WTC11 (cell line): ENCODE results near the gene OR2T1. TPM values are rescaled to one million over a fixed set of nuclear protein-coding genes. Genes with fewer than 3 reads are reported as not detected.

Experiments used
- ATAC-seq: fragments of 200-7000 bp; cut with Tn5 transposase; 2 replicates; pipeline ENCODE4 v1.10.0; 2021; ENCODE audit warnings: mild to moderate bottlenecking, moderate library complexity
- CTCF ChIA-PET: fragments of 300-600 bp; sonication (Branson Sonifier 250); formaldehyde crosslinking; loops from one replicate; lab custom pipeline; 2021; ENCODE audit warnings: antibody characterized with exemption; lab: Charles Lee
- POLR2A ChIA-PET: fragments of 350-600 bp; sonication (Branson Sonifier 250); formaldehyde crosslinking; loops from one replicate; lab custom pipeline; 2021; ENCODE audit warnings: antibody characterized with exemption; lab: Charles Lee
- DNase-seq: peaks from one replicate; pipeline ENCODE4 v3.0.0; 2021; ENCODE audit warnings: low spot score
- H3K27ac Mint-ChIP-seq: 2 replicates; pipeline ENCODE4 v1.8.0; 2021; ENCODE audit warnings: mixed read lengths
- H3K27me3 Mint-ChIP-seq: 2 replicates; pipeline ENCODE4 v1.8.0; 2021; ENCODE audit warnings: low read depth, mild to moderate bottlenecking, moderate library complexity, mixed read lengths
- H3K36me3 Mint-ChIP-seq: 2 replicates; pipeline ENCODE4 v1.8.0; 2021; ENCODE audit warnings: mixed read lengths
- H3K4me1 Mint-ChIP-seq: 2 replicates; pipeline ENCODE4 v1.8.0; 2022; ENCODE audit warnings: mixed read lengths
- H3K4me3 Mint-ChIP-seq: 2 replicates; pipeline ENCODE4 v1.8.0; 2021; ENCODE audit warnings: mild to moderate bottlenecking, moderate library complexity, mixed read lengths
- H3K9me3 Mint-ChIP-seq: 2 replicates; pipeline ENCODE4 v1.8.0; 2021; ENCODE audit warnings: mixed read lengths
- CTCF ChIP-seq: fragments of 200-600 bp; IDR thresholded peaks from 2 replicates; pipeline ENCODE4 v1.8.0; 2022; ENCODE audit warnings: antibody characterized with exemption
- E2F4 ChIP-seq: sonication (generic); formaldehyde crosslinking; IDR thresholded peaks from 2 replicates; pipeline ENCODE4 v1.8.1; 2022; ENCODE audit warnings: low read depth, mild to moderate bottlenecking, moderate library complexity, missing genetic modification reagents, borderline replicate concordance
- ERG ChIP-seq: fragments of 250-450 bp; sonication (Bioruptor Pico); IDR thresholded peaks from 2 replicates; pipeline ENCODE4 v1.8.0; 2021; ENCODE audit warnings: mild to moderate bottlenecking
- ESRRA ChIP-seq: sonication (generic); formaldehyde crosslinking; IDR thresholded peaks from 2 replicates; pipeline ENCODE4 v1.8.1; 2022; ENCODE audit warnings: mild to moderate bottlenecking, missing genetic modification reagents, borderline replicate concordance
- ETV6 ChIP-seq: sonication (generic); formaldehyde crosslinking; IDR thresholded peaks from 2 replicates; pipeline ENCODE4 v1.8.1; 2022; ENCODE audit warnings: mild to moderate bottlenecking, missing genetic modification reagents
- FOXK1 ChIP-seq: sonication (generic); formaldehyde crosslinking; IDR thresholded peaks from 2 replicates; pipeline ENCODE4 v1.8.0; 2022; ENCODE audit warnings: mild to moderate bottlenecking, moderate library complexity, missing genetic modification reagents
- MAX ChIP-seq: sonication (generic); formaldehyde crosslinking; IDR thresholded peaks from 2 replicates; pipeline ENCODE4 v1.8.0; 2022; ENCODE audit warnings: mild to moderate bottlenecking, missing genetic modification reagents
- MXD4 ChIP-seq: fragments of 250-450 bp; sonication (Bioruptor Pico); IDR thresholded peaks from 2 replicates; pipeline ENCODE4 v1.8.0; 2021; ENCODE audit warnings: mild to moderate bottlenecking, moderate library complexity, borderline replicate concordance
- NFE2L1 ChIP-seq: sonication (generic); formaldehyde crosslinking; IDR thresholded peaks from 2 replicates; pipeline ENCODE4 v1.8.1; 2023; ENCODE audit warnings: missing genetic modification reagents
- PRDM15 ChIP-seq: sonication (generic); formaldehyde crosslinking; IDR thresholded peaks from 2 replicates; pipeline ENCODE4 v1.8.0; 2022; ENCODE audit warnings: missing genetic modification reagents
- PREB ChIP-seq: sonication (generic); formaldehyde crosslinking; IDR thresholded peaks from 2 replicates; pipeline ENCODE4 v1.8.1; 2022; ENCODE audit warnings: mild to moderate bottlenecking, missing genetic modification reagents, moderate library complexity, borderline replicate concordance
- RORB ChIP-seq: fragments of 250-450 bp; sonication (Bioruptor Pico); IDR thresholded peaks from 2 replicates; pipeline ENCODE4 v1.9.0; 2021; ENCODE audit warnings: mild to moderate bottlenecking
- ZNF121 ChIP-seq: sonication (generic); formaldehyde crosslinking; IDR thresholded peaks from 2 replicates; pipeline ENCODE4 v1.8.0; 2023; ENCODE audit warnings: missing genetic modification reagents
- ZNF396 ChIP-seq: fragments of 250-450 bp; sonication (Bioruptor Pico); IDR thresholded peaks from 2 replicates; pipeline ENCODE4 v1.8.0; 2021; ENCODE audit warnings: mild to moderate bottlenecking, moderate library complexity, borderline replicate concordance
- ZNF512 ChIP-seq: sonication (generic); formaldehyde crosslinking; IDR thresholded peaks from 2 replicates; pipeline ENCODE4 v1.8.1; 2022; ENCODE audit warnings: missing genetic modification reagents, borderline replicate concordance
- total RNA-seq: library from RNA; stranded (reverse); gene quantifications from 3 replicates; pipeline ENCODE4 v1.2.3, GENCODE V29; 2021
- TF ChIP-seq, protein P1 (sequence below): fragments of 250-450 bp; sonication (Bioruptor Pico); IDR thresholded peaks from 2 replicates; pipeline ENCODE4 v1.9.0; 2021; ENCODE audit warnings: moderate library complexity, mild to moderate bottlenecking, inconsistent platforms, borderline replicate concordance
- TF ChIP-seq, protein P2 (sequence below): fragments of 250-450 bp; sonication (Bioruptor Pico); IDR thresholded peaks from 2 replicates; pipeline ENCODE4 v1.9.0; 2021; ENCODE audit warnings: mild to moderate bottlenecking
- TF ChIP-seq, protein P3 (sequence below): sonication (generic); formaldehyde crosslinking; conservative IDR thresholded peaks from 2 replicates; pipeline ENCODE4 v1.8.1; 2022; ENCODE audit warnings: mild to moderate bottlenecking, missing genetic modification reagents
- TF ChIP-seq, protein P4 (sequence below): sonication (generic); formaldehyde crosslinking; IDR thresholded peaks from 2 replicates; pipeline ENCODE4 v1.8.0; 2022; ENCODE audit warnings: mild to moderate bottlenecking, missing genetic modification reagents
- TF ChIP-seq, protein P5 (sequence below): sonication (generic); formaldehyde crosslinking; IDR thresholded peaks from 2 replicates; pipeline ENCODE4 v1.8.1; 2023; ENCODE audit warnings: mild to moderate bottlenecking, moderate library complexity, missing genetic modification reagents

The OR2T1 gene
- total RNA-seq, 1 experiment from 2014 or later = not detected

- TF ChIP-seq MXD4 (CRISPR knock-in tag) = no peak
- no peak for TF ChIP-seq MAX (CRISPR knock-in tag)
- no peak for TF ChIP-seq E2F4
- no peak for TF ChIP-seq ETV6 (CRISPR knock-in tag)
- TF ChIP-seq, protein P1, sequence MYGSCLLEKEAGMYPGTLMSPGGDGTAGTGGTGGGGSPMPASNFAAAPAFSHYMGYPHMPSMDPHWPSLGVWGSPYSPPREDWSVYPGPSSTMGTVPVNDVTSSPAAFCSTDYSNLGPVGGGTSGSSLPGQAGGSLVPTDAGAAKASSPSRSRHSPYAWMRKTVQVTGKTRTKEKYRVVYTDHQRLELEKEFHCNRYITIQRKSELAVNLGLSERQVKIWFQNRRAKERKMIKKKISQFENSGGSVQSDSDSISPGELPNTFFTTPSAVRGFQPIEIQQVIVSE (CRISPR knock-in tag) = no peak
- TF ChIP-seq, protein P2, sequence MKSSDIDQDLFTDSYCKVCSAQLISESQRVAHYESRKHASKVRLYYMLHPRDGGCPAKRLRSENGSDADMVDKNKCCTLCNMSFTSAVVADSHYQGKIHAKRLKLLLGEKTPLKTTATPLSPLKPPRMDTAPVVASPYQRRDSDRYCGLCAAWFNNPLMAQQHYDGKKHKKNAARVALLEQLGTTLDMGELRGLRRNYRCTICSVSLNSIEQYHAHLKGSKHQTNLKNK (CRISPR knock-in tag) = no peak
- TF ChIP-seq ZNF512 (CRISPR knock-in tag) = no peak
- no peak for TF ChIP-seq FOXK1 (CRISPR knock-in tag)
These were observed 30.5 kb upstream of the OR2T1 start (continued) for GRCh38 chr1:248372394-248372793.

GRCh38 chr1:248373761-248374160 is 29.1 kb upstream of the OR2T1 start:
- POLR2A ChIA-PET = no interaction called here
- ATAC-seq (no peak), DNase-seq (no peak)
- Mint-ChIP-seq H3K9me3 (peaks cover 91% of the 10 kb centered on the region), H3K27ac (no peak overlapping the region), H3K4me1 (no peaks in the 10 kb centered on the region), H3K36me3 (peaks cover 82% of the 10 kb centered on the region), H3K27me3 (peaks cover 10% of the 10 kb centered on the region), H3K4me3 (no peak overlapping the region)
- CTCF ChIA-PET = no interaction called here
- no peak for TF ChIP-seq NFE2L1 (CRISPR knock-in tag)
- no peak for TF ChIP-seq RORB
- TF ChIP-seq CTCF = no peak
- TF ChIP-seq, protein P3, sequence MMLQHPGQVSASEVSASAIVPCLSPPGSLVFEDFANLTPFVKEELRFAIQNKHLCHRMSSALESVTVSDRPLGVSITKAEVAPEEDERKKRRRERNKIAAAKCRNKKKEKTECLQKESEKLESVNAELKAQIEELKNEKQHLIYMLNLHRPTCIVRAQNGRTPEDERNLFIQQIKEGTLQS (CRISPR knock-in tag) = no peak
- TF ChIP-seq, protein P4, sequence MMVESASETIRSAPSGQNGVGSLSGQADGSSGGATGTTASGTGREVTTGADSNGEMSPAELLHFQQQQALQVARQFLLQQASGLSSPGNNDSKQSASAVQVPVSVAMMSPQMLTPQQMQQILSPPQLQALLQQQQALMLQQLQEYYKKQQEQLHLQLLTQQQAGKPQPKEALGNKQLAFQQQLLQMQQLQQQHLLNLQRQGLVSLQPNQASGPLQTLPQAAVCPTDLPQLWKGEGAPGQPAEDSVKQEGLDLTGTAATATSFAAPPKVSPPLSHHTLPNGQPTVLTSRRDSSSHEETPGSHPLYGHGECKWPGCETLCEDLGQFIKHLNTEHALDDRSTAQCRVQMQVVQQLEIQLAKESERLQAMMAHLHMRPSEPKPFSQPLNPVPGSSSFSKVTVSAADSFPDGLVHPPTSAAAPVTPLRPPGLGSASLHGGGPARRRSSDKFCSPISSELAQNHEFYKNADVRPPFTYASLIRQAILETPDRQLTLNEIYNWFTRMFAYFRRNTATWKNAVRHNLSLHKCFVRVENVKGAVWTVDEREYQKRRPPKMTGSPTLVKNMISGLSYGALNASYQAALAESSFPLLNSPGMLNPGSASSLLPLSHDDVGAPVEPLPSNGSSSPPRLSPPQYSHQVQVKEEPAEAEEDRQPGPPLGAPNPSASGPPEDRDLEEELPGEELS = no peak
- TF ChIP-seq ERG = no peak
- TF ChIP-seq PRDM15 (CRISPR knock-in tag) = no peak
- no peak for TF ChIP-seq ESRRA (CRISPR knock-in tag)
- TF ChIP-seq ZNF121 (CRISPR knock-in tag) = no peak
- TF ChIP-seq PREB (CRISPR knock-in tag) = no peak
- TF ChIP-seq ZNF396 = no peak
- TF ChIP-seq, protein P5, sequence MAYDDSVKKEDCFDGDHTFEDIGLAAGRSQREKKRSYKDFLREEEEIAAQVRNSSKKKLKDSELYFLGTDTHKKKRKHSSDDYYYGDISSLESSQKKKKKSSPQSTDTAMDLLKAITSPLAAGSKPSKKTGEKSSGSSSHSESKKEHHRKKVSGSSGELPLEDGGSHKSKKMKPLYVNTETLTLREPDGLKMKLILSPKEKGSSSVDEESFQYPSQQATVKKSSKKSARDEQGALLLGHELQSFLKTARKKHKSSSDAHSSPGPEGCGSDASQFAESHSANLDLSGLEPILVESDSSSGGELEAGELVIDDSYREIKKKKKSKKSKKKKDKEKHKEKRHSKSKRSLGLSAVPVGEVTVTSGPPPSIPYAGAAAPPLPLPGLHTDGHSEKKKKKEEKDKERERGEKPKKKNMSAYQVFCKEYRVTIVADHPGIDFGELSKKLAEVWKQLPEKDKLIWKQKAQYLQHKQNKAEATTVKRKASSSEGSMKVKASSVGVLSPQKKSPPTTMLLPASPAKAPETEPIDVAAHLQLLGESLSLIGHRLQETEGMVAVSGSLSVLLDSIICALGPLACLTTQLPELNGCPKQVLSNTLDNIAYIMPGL (CRISPR knock-in tag) = no peak
